ENCODE results near the gene PSMD4.
"Not testable (repeated sequence)": the region's sequence is repeated elsewhere in the genome, so short reads cannot be mapped to it uniquely, and the experiment has no call there.

The PSMD4 gene

GRCh38 chr1:151275341-151275740, 20.8 kb downstream of the PSMD4 start:
- DNase-seq, result not testable (repeated sequence)

- DNase-seq, result no peak
These were observed 22.7 kb downstream of the PSMD4 start for GRCh38 chr1:151277249-151277648.

DNA sequence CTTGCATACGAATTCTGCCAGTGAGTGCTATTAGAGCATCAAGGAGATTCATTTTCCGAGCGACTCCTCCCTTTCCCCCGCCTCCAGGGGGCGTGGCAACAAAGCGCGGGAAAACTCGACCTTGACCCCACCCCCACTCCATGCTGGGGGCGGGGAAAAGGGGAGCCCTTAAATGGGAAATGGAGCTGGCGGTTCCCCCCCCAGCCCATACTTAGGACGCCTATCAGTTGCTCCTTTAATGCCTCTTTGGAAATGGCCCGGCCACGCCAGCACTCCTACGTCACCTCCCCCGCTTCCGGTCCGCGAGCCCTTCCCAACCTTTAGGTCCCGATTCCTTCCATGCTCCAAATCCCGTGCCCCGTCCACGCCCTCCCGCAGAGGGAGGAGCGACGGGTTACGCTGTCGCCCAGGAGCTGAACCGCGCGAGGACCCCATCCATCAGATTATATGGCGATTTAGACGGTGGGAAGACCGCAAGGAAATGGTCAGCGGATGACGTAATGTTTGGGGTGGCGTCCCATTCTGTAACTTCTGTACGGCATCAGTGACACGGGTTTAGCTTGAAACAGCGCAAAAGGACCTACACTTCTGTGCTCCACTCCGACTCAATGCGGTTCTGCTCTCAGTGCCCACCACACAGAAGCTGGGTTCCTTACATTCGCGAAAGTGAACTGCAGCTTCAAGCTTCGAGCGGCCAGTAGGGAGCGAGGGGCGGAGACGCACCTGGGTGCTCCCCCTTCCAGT, 26.9 kb downstream of the PSMD4 start:
- peak; percentile 94 for DNase-seq

- DNase-seq, result peak; percentile 100
These were observed 27.7 kb downstream of the PSMD4 start, which contains the start of gene ZNF687 for GRCh38 chr1:151281969-151282882. TSS of gene ZNF687 (plus strand) at chr1:151282299. CDS start at chr1:151286292, 3,993 bp downstream.

GRCh38 chr1:151282883-151283725, 28.6 kb downstream of the PSMD4 start:
- no peak for DNase-seq

DNA sequence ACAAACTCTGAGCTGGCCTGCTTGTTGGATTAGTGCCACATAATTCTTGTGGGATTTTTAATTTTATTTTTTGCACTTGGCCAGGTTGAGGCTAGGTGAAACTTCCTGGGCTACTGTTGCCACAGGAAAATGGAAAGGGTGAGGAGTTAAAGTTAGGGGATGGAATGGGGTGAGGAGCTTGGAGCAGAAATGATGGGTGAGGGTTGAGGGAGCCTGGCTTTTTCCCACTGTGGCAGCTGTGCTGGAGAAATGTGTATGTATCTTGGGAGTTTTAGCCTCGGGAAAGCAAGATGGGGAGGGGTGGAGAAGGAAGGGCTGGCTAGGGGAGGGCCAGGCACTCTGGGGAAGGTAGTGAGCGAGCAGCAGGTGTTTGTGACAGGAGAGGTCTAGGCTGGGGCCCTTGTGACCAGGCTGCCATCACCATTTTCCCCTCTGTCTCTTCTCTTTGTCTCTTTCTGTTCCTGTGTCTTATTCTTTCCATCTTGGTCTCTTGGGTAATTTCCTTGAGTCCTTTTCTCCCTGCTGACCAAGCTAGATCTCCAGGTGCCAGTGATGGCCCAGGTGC, 29.6 kb downstream of the PSMD4 start:
- no peak for DNase-seq

- DNase-seq, result no peak
These were observed 32.2 kb downstream of the PSMD4 start for GRCh38 chr1:151286619-151287340.

GRCh38 chr1:151287341-151287699, 32.8 kb downstream of the PSMD4 start:
- no peak for DNase-seq

GRCh38 chr1:151287767-151288500, 33.4 kb downstream of the PSMD4 start:
- DNase-seq, result no peak

GRCh38 chr1:151288502-151288901, 34.0 kb downstream of the PSMD4 start:
- DNase-seq, result no peak

DNA sequence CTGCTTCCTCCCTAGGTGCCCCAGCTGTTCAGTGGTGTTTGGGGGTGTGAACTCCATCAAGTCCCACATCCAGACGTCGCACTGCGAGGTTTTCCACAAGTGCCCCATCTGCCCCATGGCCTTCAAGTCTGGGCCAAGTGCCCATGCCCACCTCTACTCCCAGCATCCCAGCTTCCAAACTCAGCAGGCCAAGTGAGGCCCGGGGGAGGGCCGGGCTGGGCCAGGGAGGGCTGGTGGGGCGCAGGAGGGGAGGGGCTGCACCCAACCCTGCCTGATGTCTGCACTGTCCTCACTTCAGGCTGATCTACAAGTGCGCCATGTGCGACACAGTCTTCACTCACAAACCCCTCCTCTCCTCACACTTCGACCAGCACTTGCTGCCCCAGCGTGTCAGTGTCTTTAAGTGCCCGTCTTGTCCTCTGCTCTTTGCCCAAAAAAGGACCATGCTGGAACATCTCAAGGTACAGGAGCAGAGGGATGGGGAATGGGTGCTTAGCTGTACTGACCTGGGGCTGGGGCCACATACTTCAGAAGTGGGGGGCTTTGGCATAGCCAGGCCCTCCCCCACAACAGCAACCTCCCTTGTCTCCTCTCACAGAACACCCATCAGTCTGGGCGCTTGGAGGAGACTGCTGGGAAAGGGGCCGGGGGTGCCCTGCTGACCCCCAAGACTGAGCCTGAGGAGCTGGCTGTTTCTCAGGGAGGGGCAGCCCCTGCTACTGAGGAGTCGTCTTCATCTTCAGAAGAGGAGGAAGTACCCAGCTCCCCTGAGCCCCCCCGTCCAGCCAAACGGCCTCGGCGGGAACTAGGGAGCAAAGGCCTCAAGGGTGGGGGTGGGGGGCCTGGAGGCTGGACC, 34.8 kb downstream of the PSMD4 start:
- DNase-seq, result no peak

DNA sequence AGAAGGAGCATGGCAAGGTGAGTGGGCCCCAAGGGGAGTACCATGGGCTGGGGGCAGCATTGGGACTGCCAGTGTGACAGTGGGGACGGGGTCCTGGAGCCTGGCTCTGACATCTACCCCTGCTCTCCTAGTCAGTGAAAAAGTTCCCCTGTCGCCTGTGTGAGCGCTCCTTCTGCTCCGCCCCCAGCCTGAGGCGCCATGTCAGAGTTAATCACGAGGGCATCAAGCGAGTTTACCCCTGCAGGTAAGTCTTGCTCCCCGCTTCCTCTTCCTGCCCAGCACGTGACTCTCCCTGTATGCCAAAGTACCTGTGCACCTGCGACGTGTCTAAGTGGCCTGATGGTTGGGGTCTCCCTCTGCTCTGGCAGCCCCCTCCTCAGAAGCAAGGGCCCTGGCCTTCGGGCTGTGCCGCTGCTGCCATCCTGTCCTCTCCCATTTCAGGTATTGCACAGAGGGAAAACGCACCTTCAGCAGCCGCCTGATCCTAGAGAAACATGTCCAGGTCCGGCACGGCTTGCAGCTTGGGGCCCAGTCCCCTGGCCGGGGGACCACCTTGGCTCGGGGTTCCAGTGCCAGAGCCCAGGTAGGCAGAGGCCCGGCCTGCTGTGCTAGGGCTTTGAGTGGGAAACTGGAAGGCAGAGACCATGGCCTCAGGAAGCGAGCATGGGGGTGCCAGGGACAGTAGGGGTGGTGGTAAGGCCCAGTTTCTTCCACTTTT, 35.6 kb downstream of the PSMD4 start:
- no peak for DNase-seq

DNA sequence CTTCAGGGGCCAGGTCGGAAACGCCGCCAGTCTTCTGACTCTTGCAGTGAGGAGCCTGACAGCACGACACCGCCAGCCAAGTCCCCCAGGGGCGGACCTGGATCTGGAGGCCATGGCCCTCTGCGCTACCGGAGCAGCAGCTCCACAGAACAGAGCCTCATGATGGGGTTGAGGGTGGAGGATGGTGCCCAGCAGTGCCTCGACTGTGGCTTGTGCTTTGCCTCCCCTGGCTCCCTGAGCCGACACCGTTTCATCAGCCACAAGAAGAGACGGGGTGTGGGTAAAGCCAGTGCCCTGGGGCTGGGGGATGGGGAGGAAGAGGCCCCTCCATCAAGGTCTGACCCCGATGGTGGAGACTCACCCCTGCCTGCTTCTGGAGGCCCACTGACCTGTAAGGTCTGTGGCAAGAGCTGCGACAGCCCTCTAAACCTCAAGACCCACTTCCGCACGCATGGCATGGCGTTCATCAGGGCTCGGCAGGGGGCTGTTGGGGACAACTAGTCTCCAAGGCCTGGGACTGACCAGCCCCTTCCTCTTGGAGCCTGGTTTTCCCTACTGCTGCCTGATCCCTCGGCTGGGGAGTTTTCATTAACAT, 36.3 kb downstream of the PSMD4 start:
- no peak for DNase-seq

GRCh38 chr1:151292207-151293030, 37.9 kb downstream of the PSMD4 start:
- no peak for DNase-seq

DNA sequence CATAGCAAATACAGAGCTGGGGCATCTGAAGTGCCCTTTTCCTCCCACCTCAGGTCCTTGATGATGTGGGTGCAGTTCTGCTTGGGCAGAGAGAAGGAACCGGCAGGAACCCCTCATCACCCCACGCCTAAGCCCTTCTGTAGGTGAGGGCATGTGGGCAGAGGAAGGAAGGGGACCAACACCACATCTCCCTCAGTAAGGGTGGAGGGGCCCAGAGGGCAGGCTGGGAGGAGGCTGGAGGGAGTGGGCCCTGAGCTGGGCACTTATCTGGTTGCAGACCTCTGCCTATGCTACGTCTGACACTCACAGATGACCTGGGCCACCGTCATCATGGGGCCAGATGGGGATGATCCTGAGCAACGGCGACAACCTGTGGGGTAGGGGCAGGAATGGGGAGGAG, 38.6 kb downstream of the PSMD4 start:
- no peak for DNase-seq

DNA sequence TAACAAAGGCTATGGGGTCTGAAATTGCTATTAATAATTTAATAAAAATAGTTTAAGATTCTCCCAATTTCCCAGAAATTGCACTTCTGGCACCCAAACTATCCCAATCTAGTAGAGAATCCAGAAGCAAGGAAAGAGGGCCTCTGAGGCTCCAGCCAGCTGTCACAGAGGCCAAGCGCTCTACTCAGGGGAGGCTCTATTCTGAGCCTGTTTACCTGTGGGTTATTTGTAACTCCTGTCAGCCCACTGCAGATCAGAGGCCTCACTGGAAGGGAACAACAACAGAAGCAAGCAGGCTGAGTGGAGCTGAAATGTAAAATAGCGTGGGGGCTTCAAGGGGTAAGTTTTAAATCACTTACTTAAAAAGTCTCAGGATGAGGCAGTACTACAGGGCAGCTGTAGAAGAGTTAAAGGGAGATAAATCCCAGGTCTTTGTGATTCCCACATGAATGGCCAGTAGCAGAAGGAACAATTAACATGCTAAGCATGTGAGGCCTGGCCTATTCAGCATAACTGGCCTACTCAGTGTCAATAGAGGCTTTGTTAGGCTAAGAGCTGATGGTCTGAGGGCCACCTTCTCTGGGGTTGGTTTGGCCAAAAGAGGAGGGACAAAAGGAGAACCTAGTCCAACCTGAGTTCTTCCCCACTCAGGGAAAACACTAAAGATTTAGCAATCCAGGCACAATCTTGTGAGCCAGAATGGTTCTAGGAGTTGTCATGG, 40.4 kb downstream of the PSMD4 start:
- DNase-seq, result no peak

DNA sequence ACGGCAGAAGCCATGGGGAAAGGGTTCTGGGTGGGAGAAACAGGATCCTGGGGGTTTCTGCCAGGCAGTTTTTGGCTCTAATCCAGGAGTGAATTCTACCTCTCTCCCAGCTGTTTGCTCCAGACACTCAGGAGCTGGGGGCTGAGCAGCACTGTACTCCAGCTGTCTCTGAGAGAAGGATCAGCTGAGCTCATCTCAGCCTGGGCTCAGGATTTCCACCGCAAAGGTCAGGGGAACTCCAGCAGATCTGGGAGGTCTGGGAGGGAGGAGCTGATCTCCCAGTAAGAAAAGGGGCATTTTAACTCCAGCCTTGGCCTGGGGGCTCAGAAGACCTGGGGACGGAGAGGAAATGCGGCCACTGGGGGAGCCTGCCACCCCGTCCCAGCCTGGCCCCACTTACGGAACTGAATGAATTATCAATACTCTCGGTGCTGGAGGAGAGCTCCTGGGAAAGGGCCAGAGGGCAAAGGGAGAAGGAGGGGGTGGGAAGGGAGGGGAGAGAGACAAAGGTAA, 55.3 kb downstream of the PSMD4 start:
- no peak for DNase-seq

Measured in COR-L47 (cell line).